ENCODE data around the gene TCF25.

- TF ChIP-seq CTCF (IDR thresholded peaks at IDR 0.05) (no peak), POLR2A (IDR thresholded peaks at IDR 0.05) (no peak), POLR2AphosphoS5 (IDR thresholded peaks at IDR 0.05) (no peak)
Observed at GRCh38 chr16:89908236-89908635, 34.8 kb downstream of the TCF25 start.
